ENCODE data around the gene SYT7. TPM values are rescaled to one million over a fixed set of nuclear protein-coding genes. Genes with fewer than 3 reads are reported as not detected.

Gene SYT7
- total and polyA plus RNA-seq, 7 experiments from 2014 or later: 0.08 to 0.44 TPM; not detected in 5

DNA sequence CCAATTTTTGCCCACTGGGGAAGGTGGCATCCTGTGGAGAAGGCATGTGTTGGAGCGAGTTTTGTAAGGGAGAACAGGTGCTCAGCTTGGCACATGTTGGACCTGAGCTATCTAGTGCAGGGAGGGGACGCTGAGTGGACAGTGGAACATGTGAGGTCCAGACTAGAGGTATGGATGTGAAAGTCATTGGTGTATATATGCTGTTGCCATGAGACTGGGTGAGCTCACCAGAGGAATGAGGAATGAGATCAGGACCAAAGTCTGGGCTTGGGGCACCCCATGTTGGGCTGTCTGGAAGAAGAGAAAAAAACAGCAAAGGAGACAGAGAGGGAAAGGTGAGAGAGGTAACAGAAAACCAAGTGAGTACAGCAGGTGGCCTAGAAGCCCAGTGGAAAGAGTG is 12.3 kb upstream of the SYT7 start:
- Histone ChIP-seq H3K27me3 (ENCODE audit: control insufficient read depth in 2 of 2, insufficient read depth in 2 of 2, low read length in 2 of 2) (no peaks in the 10 kb centered on the region), H3K4me1 (ENCODE audit: control insufficient read depth in 2 of 2, insufficient read depth in 2 of 2, low read length in 2 of 2) (peaks cover 0 to 8% of the 10 kb centered on the region in 2 donors), H3K4me3 (ENCODE audit: low read length) (no peak overlapping the region), H3K9me3 (ENCODE audit: control insufficient read depth in 2 of 3, low read length in 3 of 3) (no peaks in the 10 kb centered on the region), H3K36me3 (ENCODE audit: control insufficient read depth in 2 of 3, insufficient read depth in 3 of 3, low read length in 3 of 3) (no peaks in the 10 kb centered on the region), H3K27ac (ENCODE audit: low read depth, low read length) (no peak overlapping the region)
- no peak overlapping the region for H3K4me3 Mint-ChIP-seq
- H3K36me3 Mint-ChIP-seq: no peaks in the 10 kb centered on the region
- peaks cover 18 to 50% (median 25%) of the 10 kb centered on the region in 5 donors for H3K27me3 Mint-ChIP-seq
- DNase-seq (no peak), ATAC-seq (no peak)
- peaks cover 0 to 2% (median 0%) of the 10 kb centered on the region in 11 donors for H3K9me3 Mint-ChIP-seq
- H3K4me1 Mint-ChIP-seq: peaks cover 6 to 16% (median 10%) of the 10 kb centered on the region in 7 donors
- H3K27ac Mint-ChIP-seq: no peak overlapping the region
- ChIA-PET CTCF (no interaction called here), POLR2A (no interaction called here)
- intact Hi-C loops (cut with micrococcal nuclease): no loop called here

DNA sequence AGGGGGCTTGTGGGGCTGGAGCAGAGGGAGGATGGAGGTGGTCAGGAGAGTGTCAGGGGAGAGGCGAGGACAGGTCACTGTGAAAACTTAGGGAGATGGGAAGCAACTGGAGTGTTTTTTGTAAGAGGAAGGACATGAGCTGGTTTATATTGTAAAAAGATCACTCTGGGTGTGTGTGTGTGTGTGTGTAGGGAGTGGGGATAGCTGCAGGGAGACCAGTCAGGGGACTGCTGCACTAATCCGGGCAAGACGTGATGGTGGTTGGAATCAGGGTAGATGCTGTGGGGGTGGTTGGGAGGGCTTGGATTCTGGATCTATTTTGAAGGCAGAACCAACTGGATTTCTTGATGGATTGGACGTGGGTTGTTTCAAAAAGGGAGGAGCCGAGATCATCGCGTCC is 11.3 kb upstream of the SYT7 start:
- Histone ChIP-seq H3K4me1 (ENCODE audit: control insufficient read depth in 2 of 2, insufficient read depth in 2 of 2, low read length in 2 of 2) (peaks cover 0 to 11% of the 10 kb centered on the region in 2 donors), H3K9me3 (ENCODE audit: control insufficient read depth in 2 of 3, low read length in 3 of 3) (no peaks in the 10 kb centered on the region), H3K4me3 (ENCODE audit: low read length) (no peak overlapping the region), H3K36me3 (ENCODE audit: control insufficient read depth in 2 of 3, insufficient read depth in 3 of 3, low read length in 3 of 3) (no peaks in the 10 kb centered on the region), H3K27ac (ENCODE audit: low read depth, low read length) (no peak overlapping the region), H3K27me3 (ENCODE audit: control insufficient read depth in 2 of 2, insufficient read depth in 2 of 2, low read length in 2 of 2) (no peaks in the 10 kb centered on the region)
- ATAC-seq: no peak
- no peak overlapping the region for H3K4me3 Mint-ChIP-seq
- no peak overlapping the region for H3K27ac Mint-ChIP-seq
- CTCF ChIA-PET: no interaction called here
- peaks cover 7 to 19% (median 13%) of the 10 kb centered on the region in 7 donors for H3K4me1 Mint-ChIP-seq
- no peaks in the 10 kb centered on the region for H3K36me3 Mint-ChIP-seq
- DNase-seq: no peak
- POLR2A ChIA-PET: no interaction called here
- H3K27me3 Mint-ChIP-seq: peaks cover 18 to 41% (median 25%) of the 10 kb centered on the region in 5 donors
- intact Hi-C loops (cut with micrococcal nuclease): no loop called here
- H3K9me3 Mint-ChIP-seq: no peaks in the 10 kb centered on the region

DNA sequence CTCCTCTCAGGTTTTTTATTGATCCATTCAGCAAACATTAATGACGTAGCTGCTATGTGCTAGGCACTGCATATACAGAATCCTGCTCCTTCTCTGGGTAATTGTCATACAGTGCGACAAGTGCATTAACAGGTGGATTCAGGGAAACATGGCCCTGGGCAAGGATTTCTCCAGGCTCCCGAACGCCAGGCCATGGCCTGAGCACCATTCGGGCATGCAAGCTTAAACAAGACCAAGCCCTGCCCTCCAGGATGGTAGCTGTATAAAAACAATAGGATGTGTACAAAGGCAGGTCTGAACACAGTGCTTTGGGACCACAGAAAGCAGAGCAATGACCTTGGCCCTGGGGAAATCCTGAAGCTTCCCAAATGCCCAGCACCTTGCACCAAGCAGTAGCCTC is 9.1 kb upstream of the SYT7 start:
- peaks cover 7 to 19% (median 13%) of the 10 kb centered on the region in 7 donors for H3K4me1 Mint-ChIP-seq
- DNase-seq (no peak), ATAC-seq (no peak)
- Histone ChIP-seq H3K27ac (ENCODE audit: low read depth, low read length) (no peak overlapping the region), H3K36me3 (ENCODE audit: control insufficient read depth in 2 of 3, insufficient read depth in 3 of 3, low read length in 3 of 3) (no peaks in the 10 kb centered on the region), H3K9me3 (ENCODE audit: control insufficient read depth in 2 of 3, low read length in 3 of 3) (no peaks in the 10 kb centered on the region), H3K4me3 (ENCODE audit: low read length) (no peak overlapping the region), H3K27me3 (ENCODE audit: control insufficient read depth in 2 of 2, insufficient read depth in 2 of 2, low read length in 2 of 2) (no peaks in the 10 kb centered on the region), H3K4me1 (ENCODE audit: control insufficient read depth in 2 of 2, insufficient read depth in 2 of 2, low read length in 2 of 2) (peaks cover 0 to 11% of the 10 kb centered on the region in 2 donors)
- H3K27me3 Mint-ChIP-seq: peaks cover 18 to 57% (median 25%) of the 10 kb centered on the region in 5 donors
- CTCF ChIA-PET: no interaction called here
- H3K36me3 Mint-ChIP-seq: no peaks in the 10 kb centered on the region
- intact Hi-C loops (cut with micrococcal nuclease): loop anchor here in 1 of 2 donors (10.0 kb wide), 1 partner anchor 95 kb away; the partner anchor contains the start of gene DAGLA
- no peaks in the 10 kb centered on the region for H3K9me3 Mint-ChIP-seq
- POLR2A ChIA-PET: no interaction called here
- H3K27ac Mint-ChIP-seq: peak overlapping the region in 1 of 9 donors; percentile 6
- H3K4me3 Mint-ChIP-seq: peak overlapping the region in 8 of 10 donors; percentile 6 to 87 (median 42)

DNA sequence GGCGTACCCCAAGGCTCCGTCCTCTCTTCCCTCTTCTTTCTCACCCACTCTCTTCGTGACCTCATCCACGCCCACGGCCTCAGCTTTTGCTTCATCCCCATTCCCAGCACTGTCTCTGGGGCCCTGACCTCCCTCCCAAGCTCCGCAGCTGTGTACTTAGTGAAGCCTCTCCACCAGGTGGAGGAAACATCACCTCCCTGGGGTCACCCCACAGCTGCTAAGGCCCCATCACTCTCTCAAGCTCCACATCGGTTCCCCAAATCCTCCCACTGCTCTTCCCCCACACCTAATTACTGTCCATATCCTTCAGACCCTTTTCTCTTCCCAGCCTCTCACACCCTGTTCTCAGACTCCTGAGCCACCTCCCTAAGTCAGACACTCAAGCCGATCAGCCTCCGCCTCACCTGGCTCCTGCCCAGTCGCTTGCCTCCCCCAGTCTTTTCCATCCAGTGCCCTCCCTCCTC is 7.9 kb upstream of the SYT7 start:
- Histone ChIP-seq H3K27ac (ENCODE audit: low read depth, low read length) (no peak overlapping the region), H3K4me1 (ENCODE audit: control insufficient read depth in 2 of 2, insufficient read depth in 2 of 2, low read length in 2 of 2) (peaks cover 0 to 11% of the 10 kb centered on the region in 2 donors), H3K4me3 (ENCODE audit: low read length) (peak overlapping the region; percentile 58), H3K27me3 (ENCODE audit: control insufficient read depth in 2 of 2, insufficient read depth in 2 of 2, low read length in 2 of 2) (no peaks in the 10 kb centered on the region), H3K9me3 (ENCODE audit: control insufficient read depth in 2 of 3, low read length in 3 of 3) (no peaks in the 10 kb centered on the region), H3K36me3 (ENCODE audit: control insufficient read depth in 2 of 3, insufficient read depth in 3 of 3, low read length in 3 of 3) (no peaks in the 10 kb centered on the region)
- Mint-ChIP-seq H3K9me3 (no peaks in the 10 kb centered on the region), H3K27me3 (peaks cover 12 to 60% (median 25%) of the 10 kb centered on the region in 5 donors), H3K27ac (no peak overlapping the region), H3K4me1 (peaks cover 7 to 19% (median 13%) of the 10 kb centered on the region in 7 donors), H3K4me3 (peak overlapping the region; percentile 50 to 87 (median 82)), H3K36me3 (no peaks in the 10 kb centered on the region)
- ATAC-seq: no peak
- ChIA-PET POLR2A (no interaction called here), CTCF (no interaction called here)
- intact Hi-C loops (cut with micrococcal nuclease): loop anchor here in 1 of 2 donors (10.0 kb wide), 1 partner anchor 96 kb away; the partner anchor contains the start of gene DAGLA
- DNase-seq: no peak

GRCh38 chr11:61587951-61588727 is 7.3 kb upstream of the SYT7 start:
- Mint-ChIP-seq H3K36me3 (no peaks in the 10 kb centered on the region), H3K27ac (no peak overlapping the region), H3K27me3 (peaks cover 12 to 66% (median 22%) of the 10 kb centered on the region in 5 donors), H3K4me3 (peak overlapping the region; percentile 31 to 87 (median 82)), H3K9me3 (no peaks in the 10 kb centered on the region), H3K4me1 (peaks cover 7 to 19% (median 13%) of the 10 kb centered on the region in 7 donors)
- peak; percentile 82 for ATAC-seq
- Histone ChIP-seq H3K36me3 (ENCODE audit: control insufficient read depth in 2 of 3, insufficient read depth in 3 of 3, low read length in 3 of 3) (no peaks in the 10 kb centered on the region), H3K4me3 (ENCODE audit: low read length) (peak overlapping the region; percentile 58), H3K9me3 (ENCODE audit: control insufficient read depth in 2 of 3, low read length in 3 of 3) (no peaks in the 10 kb centered on the region), H3K27me3 (ENCODE audit: control insufficient read depth in 2 of 2, insufficient read depth in 2 of 2, low read length in 2 of 2) (no peaks in the 10 kb centered on the region), H3K4me1 (ENCODE audit: control insufficient read depth in 2 of 2, insufficient read depth in 2 of 2, low read length in 2 of 2) (peaks cover 0 to 11% of the 10 kb centered on the region in 2 donors), H3K27ac (ENCODE audit: low read depth, low read length) (peak overlapping the region; percentile 36)
- POLR2A ChIA-PET: no interaction called here
- peak; percentile 32 to 69 (median 52) for DNase-seq
- CTCF ChIA-PET: no interaction called here
- intact Hi-C loops (cut with micrococcal nuclease): loop anchor here in 1 of 2 donors (10.0 kb wide), 1 partner anchor 97 kb away; the partner anchor contains the start of gene DAGLA

DNA sequence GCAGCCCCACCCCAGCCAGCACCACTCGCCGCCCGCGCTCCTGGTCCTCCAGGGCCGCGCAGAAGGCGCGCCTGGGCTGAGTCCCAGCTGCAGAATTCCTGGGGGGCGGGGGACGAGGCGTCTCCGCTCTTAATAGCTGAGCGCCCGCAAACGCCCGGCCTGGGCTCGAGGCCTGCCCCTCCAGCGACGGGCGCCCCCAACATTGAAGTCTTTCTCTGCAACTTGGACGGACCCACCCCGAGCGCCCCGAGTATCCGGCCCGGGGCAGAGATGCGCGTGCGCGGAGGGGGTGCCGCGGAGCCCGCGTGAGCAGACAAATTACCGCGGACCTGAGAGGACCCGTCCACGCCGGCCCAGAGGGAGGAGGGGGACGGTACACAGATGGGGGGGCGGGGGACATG is 6.7 kb upstream of the SYT7 start:
- no peaks in the 10 kb centered on the region for H3K9me3 ChIP-seq (ENCODE audit: control insufficient read depth in 2 of 3, low read length in 3 of 3)
- Mint-ChIP-seq H3K27ac (no peak overlapping the region), H3K4me1 (peaks cover 7 to 19% (median 13%) of the 10 kb centered on the region in 7 donors), H3K4me3 (peak overlapping the region in 9 of 10 donors; percentile 73 to 87 (median 82)), H3K9me3 (no peaks in the 10 kb centered on the region), H3K27me3 (peaks cover 17 to 72% (median 22%) of the 10 kb centered on the region in 5 donors), H3K36me3 (no peaks in the 10 kb centered on the region)
- intact Hi-C loops (cut with micrococcal nuclease): loop anchor here in 1 of 2 donors (10.0 kb wide), 1 partner anchor 97 kb away; the partner anchor contains the start of gene DAGLA
- ChIA-PET CTCF (no interaction called here), POLR2A (no interaction called here)
- H3K4me3 ChIP-seq (ENCODE audit: low read length): peak overlapping the region; percentile 58
- DNase-seq (peak in 8 of 9 donors; percentile 17 to 48 (median 38)), ATAC-seq (peak; percentile 43)
- H3K4me1 ChIP-seq (ENCODE audit: control insufficient read depth in 2 of 2, insufficient read depth in 2 of 2, low read length in 2 of 2): peaks cover 0 to 11% of the 10 kb centered on the region in 2 donors
- H3K27me3 ChIP-seq (ENCODE audit: control insufficient read depth in 2 of 2, insufficient read depth in 2 of 2, low read length in 2 of 2): no peaks in the 10 kb centered on the region
- H3K36me3 ChIP-seq (ENCODE audit: control insufficient read depth in 2 of 3, insufficient read depth in 3 of 3, low read length in 3 of 3): no peaks in the 10 kb centered on the region
- H3K27ac ChIP-seq (ENCODE audit: low read depth, low read length): peak overlapping the region; percentile 36
